GM13977 (cell line): ENCODE measurements around the gene LSAMP.
A peak's percentile ranks its signal among the peaks of the same experiment; 100 is the strongest.

ENCODE experiments used
- DNase-seq: peaks from one replicate; pipeline ENCODE4 v3.0.0; 2012; ENCODE audit warnings: low spot score
- in situ Hi-C: fragments of 300-500 bp; cut with MboI; formaldehyde crosslinking; loops from one replicate; pipeline ENCODE4 v1.12.0; 2022; ENCODE audit warnings: low sequenced_read_pairs, low pct_unique_long_range_greater_than_20kb, mixed read lengths, inconsistent platforms; ENCODE audit not compliant: unreplicated experiment
- TF ChIP-seq, protein P1 (sequence below): IDR thresholded peaks from 2 replicates; pipeline ENCODE4 v1.5.1; 2012; ENCODE audit warnings: mild to moderate bottlenecking, control low read depth; ENCODE audit not compliant: insufficient read depth; ENCODE audit errors: extremely low read depth, missing control alignments

LSAMP gene

DNA sequence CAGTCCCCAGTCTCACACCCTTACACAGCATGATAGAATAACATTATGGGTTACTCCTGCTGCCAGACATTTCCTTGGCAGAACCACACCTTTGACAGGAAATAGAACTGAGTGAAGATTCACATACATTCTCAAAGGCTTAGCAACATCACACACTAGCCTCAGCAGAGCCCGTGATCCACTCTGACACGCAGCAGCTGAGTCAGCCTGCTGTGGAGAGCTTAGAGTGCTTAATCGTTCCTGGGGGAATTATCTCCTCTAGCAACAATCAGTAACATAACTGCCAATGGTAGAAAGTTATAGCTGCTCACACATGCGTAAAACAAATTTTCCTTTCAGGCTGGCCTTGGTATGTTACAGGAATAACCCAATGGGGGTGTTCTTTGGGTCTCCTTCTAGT is 439.9 kb downstream of the LSAMP start:
- TF ChIP-seq, protein P1, sequence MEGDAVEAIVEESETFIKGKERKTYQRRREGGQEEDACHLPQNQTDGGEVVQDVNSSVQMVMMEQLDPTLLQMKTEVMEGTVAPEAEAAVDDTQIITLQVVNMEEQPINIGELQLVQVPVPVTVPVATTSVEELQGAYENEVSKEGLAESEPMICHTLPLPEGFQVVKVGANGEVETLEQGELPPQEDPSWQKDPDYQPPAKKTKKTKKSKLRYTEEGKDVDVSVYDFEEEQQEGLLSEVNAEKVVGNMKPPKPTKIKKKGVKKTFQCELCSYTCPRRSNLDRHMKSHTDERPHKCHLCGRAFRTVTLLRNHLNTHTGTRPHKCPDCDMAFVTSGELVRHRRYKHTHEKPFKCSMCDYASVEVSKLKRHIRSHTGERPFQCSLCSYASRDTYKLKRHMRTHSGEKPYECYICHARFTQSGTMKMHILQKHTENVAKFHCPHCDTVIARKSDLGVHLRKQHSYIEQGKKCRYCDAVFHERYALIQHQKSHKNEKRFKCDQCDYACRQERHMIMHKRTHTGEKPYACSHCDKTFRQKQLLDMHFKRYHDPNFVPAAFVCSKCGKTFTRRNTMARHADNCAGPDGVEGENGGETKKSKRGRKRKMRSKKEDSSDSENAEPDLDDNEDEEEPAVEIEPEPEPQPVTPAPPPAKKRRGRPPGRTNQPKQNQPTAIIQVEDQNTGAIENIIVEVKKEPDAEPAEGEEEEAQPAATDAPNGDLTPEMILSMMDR = no peak
- in situ Hi-C loops = no loop called here
- DNase-seq = no peak

DNA sequence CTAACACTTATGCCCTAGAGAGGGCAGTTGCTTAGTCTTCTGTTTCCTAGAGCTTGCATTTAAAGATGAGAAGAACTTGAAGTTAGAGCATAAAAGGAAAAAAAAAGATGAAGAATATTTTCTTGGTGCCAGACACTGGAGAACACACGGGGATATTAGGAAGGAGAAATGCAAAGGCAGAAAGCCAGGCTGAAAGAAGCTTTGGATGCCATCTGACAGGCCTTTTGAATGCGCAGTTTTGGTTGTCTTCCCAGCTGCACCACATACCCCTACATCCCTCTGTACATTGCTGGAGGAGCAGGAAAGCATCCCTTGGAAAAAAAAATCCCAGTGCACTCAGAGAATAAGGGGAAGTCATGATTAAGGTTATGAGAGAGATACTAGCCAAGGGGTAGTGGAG is 443.1 kb downstream of the LSAMP start:
- DNase-seq = no peak
- TF ChIP-seq, protein P1 = no peak
- in situ Hi-C loops = no loop called here

DNA sequence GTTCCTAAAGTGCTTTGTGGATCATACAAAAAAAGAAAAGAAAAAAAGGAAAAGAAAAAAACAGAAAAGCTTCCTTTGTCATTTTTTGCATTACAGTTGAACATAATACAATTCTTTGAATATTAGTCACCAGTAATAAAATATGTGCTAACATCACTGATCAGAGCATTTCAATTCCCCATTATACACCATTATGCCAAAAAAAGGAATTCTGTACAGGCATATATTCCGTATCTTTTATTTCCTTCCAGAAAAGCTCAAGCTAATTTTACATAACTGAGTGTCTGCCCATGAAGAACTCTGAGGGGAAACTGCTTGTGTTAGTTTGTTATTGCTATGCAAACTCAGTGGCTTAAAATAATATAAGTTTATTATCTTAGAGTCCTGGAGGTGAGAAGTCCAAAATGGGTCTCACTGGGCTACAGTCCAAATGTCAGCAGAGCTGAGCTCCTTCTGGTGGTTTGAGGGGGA is 444.1 kb downstream of the LSAMP start:
- TF ChIP-seq, protein P1 = no peak
- no peak for DNase-seq
- in situ Hi-C loops = no loop called here

DNA sequence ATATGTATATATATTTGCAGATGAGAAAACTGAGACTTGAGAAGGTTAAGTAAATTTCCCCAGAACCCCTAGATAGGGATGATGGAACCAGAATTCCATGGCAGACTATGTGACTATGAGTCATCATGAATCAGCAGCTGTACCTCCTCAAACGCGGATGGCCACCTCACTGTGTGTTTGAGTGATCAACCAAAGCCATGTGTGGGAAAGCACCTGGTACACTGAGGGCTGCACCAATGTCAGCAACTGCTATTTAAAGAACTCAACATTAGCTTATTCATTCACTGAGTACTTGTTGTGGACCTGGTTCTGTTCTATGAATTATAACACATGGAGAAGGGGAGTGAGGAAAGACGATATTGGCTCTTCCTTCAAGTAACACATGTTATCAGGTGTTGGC is 445.0 kb downstream of the LSAMP start:
- TF ChIP-seq, protein P1 = no peak
- in situ Hi-C loops = no loop called here
- peak; percentile 5 for DNase-seq

DNA sequence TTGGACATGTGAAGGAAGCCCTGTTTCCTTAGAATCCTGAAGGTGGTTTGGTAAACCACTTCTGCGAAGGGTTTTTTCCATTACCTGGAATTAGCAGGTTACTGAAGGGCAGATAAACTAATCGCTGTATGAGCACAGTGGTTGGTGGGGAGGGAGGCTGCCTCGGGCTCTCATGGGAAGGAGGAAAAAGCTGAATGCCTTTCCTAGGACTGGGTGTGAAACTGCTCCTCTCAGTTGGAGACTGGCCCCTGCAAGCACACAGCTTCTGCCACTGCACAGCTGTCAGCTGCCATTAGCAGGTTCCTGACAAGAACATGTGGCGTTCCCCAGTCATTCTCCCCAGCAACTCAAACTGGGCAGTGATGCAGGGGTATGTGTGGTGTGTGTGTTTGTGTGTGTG is 445.7 kb downstream of the LSAMP start:
- no peak for DNase-seq
- in situ Hi-C loops = no loop called here

DNA sequence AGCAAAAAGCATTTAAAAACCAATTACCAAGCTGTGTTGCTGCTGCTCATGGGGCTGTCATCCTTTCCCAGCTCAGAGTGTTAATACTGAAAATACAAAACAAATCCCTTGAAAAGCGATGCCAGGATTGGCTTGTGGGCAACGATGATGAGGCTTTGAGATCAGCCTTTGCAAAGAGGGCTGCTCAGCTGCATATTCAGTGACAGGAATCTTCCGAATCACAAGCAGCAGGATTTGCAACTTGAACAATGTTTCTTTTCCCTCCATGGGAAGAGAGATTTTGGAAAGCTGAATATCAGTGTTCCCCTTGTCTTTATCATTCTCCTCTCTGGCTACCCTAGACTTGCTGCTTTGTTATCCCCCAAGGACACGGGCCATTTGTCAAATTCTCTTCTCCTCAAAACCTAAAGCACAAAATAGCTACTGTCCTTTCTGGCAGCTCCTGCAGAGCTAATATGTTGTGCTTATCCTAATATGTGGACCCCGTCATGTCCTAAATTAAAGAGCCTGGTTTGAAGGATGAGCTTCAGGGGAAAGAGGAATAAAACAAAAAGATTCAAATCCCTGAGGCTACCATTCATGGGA is 446.2 kb downstream of the LSAMP start:
- in situ Hi-C loops = no loop called here
- DNase-seq = no peak
- TF ChIP-seq, protein P1 = no peak

More for the DNA sequence above, 445.7 kb downstream of the LSAMP start:
- TF ChIP-seq, protein P1 = no peak
